PFSK-1 (cell line): ENCODE data around the gene PRDM16.

Source experiments
- POLR2AphosphoS5 ChIP-seq: IDR thresholded peaks from 2 replicates; pipeline ENCODE4 v1.6.1; 2012; ENCODE audit warnings: low read depth, mild to moderate bottlenecking, control low read depth, low read length, moderate library complexity
- SIN3A ChIP-seq: IDR thresholded peaks from 2 replicates; pipeline ENCODE4 v1.6.1; 2012; ENCODE audit warnings: mild to moderate bottlenecking, low read length, moderate library complexity, borderline replicate concordance; ENCODE audit not compliant: insufficient read depth
- TF ChIP-seq, protein P1 (sequence below), 2 experiments: IDR thresholded peaks; 2 replicates each; pipeline versions ENCODE4 v1.6.1 to v1.8.0; 2011 to 2012; ENCODE audit warnings: low read depth in 2 of 2, low read length in 2 of 2, control low read depth in 1 of 2, inconsistent platforms in 1 of 2, mild to moderate bottlenecking in 1 of 2, moderate library complexity in 1 of 2; ENCODE audit not compliant: insufficient read depth in 1 of 2

DNA sequence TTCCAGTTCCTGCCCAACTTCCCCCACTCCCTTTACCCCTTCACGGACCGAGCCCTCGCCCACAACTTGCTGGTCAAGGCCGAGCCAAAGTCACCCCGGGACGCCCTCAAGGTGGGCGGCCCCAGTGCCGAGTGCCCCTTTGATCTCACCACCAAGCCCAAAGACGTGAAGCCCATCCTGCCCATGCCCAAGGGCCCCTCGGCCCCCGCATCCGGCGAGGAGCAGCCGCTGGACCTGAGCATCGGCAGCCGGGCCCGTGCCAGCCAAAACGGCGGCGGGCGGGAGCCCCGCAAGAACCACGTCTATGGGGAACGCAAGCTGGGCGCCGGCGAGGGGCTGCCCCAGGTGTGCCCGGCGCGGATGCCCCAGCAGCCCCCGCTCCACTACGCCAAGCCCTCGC, 343.4 kb downstream of the PRDM16 start:
- TF ChIP-seq, protein P1, sequence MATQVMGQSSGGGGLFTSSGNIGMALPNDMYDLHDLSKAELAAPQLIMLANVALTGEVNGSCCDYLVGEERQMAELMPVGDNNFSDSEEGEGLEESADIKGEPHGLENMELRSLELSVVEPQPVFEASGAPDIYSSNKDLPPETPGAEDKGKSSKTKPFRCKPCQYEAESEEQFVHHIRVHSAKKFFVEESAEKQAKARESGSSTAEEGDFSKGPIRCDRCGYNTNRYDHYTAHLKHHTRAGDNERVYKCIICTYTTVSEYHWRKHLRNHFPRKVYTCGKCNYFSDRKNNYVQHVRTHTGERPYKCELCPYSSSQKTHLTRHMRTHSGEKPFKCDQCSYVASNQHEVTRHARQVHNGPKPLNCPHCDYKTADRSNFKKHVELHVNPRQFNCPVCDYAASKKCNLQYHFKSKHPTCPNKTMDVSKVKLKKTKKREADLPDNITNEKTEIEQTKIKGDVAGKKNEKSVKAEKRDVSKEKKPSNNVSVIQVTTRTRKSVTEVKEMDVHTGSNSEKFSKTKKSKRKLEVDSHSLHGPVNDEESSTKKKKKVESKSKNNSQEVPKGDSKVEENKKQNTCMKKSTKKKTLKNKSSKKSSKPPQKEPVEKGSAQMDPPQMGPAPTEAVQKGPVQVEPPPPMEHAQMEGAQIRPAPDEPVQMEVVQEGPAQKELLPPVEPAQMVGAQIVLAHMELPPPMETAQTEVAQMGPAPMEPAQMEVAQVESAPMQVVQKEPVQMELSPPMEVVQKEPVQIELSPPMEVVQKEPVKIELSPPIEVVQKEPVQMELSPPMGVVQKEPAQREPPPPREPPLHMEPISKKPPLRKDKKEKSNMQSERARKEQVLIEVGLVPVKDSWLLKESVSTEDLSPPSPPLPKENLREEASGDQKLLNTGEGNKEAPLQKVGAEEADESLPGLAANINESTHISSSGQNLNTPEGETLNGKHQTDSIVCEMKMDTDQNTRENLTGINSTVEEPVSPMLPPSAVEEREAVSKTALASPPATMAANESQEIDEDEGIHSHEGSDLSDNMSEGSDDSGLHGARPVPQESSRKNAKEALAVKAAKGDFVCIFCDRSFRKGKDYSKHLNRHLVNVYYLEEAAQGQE (IDR thresholded peaks at IDR 0.05; ENCODE audit: insufficient read depth in 1 of 2, low read depth in 2 of 2, low read length in 2 of 2): no peak
- no peak for TF ChIP-seq POLR2AphosphoS5
- no peak for TF ChIP-seq SIN3A
